H1 (cell line): ENCODE results near the gene CBL.

Source experiments
- CEBPB ChIP-seq: IDR thresholded peaks from 2 replicates; pipeline ENCODE4 v1.6.1; 2012; ENCODE audit warnings: low read depth, low read length
- YY1 ChIP-seq: IDR thresholded peaks from 2 replicates; pipeline ENCODE4 v1.6.1; 2011; ENCODE audit warnings: low read depth, mild to moderate bottlenecking, low read length
- TF ChIP-seq, protein P1 (sequence below), 3 experiments: IDR thresholded peaks; 1 replicate in 2 of 3; 2 replicates in 1 of 3; pipeline versions ENCODE4 v1.5.1 to v1.6.1; 2011; ENCODE audit warnings: low read length in 3 of 3, mild to moderate bottlenecking in 3 of 3, inconsistent platforms in 2 of 3, low read depth in 1 of 3, moderate library complexity in 1 of 3; ENCODE audit not compliant: insufficient read depth in 1 of 3; ENCODE audit errors: control extremely low read depth in 1 of 3
- TF ChIP-seq, protein P2 (sequence below): IDR thresholded peaks from 2 replicates; pipeline ENCODE4 v1.6.1; 2011; ENCODE audit warnings: low read depth, mild to moderate bottlenecking, low read length; ENCODE audit not compliant: insufficient read depth

DNA sequence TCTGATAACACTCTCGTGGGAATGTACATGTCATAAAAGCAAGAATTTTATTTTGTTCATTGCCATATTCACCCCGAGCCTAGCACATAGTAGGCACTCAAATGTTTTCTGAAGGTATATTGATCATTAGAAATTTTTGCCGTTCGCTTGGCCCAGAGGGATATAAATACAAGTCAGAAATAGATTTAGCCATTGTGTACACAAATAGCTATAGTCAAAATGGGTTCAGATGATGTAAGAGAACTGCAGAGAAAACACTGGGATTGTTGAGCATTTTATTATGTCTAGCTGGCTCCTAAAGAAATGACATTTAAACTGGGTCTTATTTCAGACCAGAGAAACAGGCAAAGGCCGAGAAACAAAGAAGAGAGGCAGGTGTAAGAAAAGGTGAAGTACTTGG is 61.5 kb downstream of the CBL start:
- TF ChIP-seq, protein P1, sequence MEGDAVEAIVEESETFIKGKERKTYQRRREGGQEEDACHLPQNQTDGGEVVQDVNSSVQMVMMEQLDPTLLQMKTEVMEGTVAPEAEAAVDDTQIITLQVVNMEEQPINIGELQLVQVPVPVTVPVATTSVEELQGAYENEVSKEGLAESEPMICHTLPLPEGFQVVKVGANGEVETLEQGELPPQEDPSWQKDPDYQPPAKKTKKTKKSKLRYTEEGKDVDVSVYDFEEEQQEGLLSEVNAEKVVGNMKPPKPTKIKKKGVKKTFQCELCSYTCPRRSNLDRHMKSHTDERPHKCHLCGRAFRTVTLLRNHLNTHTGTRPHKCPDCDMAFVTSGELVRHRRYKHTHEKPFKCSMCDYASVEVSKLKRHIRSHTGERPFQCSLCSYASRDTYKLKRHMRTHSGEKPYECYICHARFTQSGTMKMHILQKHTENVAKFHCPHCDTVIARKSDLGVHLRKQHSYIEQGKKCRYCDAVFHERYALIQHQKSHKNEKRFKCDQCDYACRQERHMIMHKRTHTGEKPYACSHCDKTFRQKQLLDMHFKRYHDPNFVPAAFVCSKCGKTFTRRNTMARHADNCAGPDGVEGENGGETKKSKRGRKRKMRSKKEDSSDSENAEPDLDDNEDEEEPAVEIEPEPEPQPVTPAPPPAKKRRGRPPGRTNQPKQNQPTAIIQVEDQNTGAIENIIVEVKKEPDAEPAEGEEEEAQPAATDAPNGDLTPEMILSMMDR (IDR thresholded peaks at IDR 0.05; ENCODE audit: control extremely low read depth in 1 of 3, insufficient read depth in 1 of 3, low read depth in 1 of 3, low read length in 3 of 3) = no peak
- TF ChIP-seq YY1 (no peak), CEBPB (no peak)
- TF ChIP-seq, protein P2, sequence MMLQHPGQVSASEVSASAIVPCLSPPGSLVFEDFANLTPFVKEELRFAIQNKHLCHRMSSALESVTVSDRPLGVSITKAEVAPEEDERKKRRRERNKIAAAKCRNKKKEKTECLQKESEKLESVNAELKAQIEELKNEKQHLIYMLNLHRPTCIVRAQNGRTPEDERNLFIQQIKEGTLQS = no peak
